Heart left ventricle (tissue), 13 donors: Measurements from ENCODE around the gene CCDC82.

Experiments
- POLR2A ChIP-seq, 2 donors: fragments of 450-650 bp; IDR thresholded peaks; one replicate each; pipeline ENCODE4 v1.6.1; 2017; ENCODE audit warnings: antibody characterized with exemption in 2 of 2, mild to moderate bottlenecking in 2 of 2, moderate library complexity in 2 of 2
- TF ChIP-seq, protein P1 (sequence below), 12 donors: fragments of 200-600 bp; sonication (generic) in 4 of 12; IDR thresholded peaks; one replicate each; pipeline versions ENCODE4 v1.5.0 to v1.8.0; 2018 to 2022; ENCODE audit warnings: antibody characterized with exemption in 12 of 12, mild to moderate bottlenecking in 5 of 12
- donor health status: ischemic (EF 13 %, LVEDD 7.1; RV severe dilation, severe dysfunction).
- donor health status: DM: no; HTN: yes; CAD: no.
- donor health status: DM: no; HTN: no; CAD: no.
- donor health status: ischemic (EF 25% LVEDD 6.9; RV normal size, moderate dysfunction).
- donor health status: ischemic (EF 25% LVEDD 5.7; RV mildly dilated, moderate dysfunction).
- donor health status: ischemic (EF 35%, LVEDD 5.7; RV mildly dilated, moderate dysfunction).
- donor health status: nonischemic (EF 11% LVEDD 7.7; RV severe dilation, severe dysfunction).
- donor health status: DM: yes; HTN: yes; CAD: no.
- donor health status: PGD.
- donor health status: ischemic (EF 29% LVEDD 5.4; RV normal size, mild dysfunction).
- donor health status: nonischemic (EF 23%, LVEDD 6.1; RV moderate dilation, normal function).

DNA sequence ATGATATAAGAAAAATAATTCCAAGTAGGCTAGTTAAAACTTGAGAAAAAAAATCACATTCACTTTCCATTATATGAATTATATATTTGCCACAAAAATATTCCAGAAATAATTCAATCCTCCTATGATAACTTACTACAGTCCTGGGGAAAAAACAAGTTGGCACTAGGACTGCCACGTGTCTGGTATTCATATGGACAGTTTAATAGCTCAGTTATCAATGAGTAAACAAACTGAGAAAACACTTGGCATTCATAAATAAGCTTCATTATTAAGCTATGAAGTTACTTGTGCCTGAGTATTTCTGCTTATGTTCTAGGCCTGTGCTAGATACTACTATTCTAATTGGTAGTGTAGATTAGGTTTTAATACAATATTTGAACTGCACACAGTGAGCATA, 24.2 kb downstream of the CCDC82 start:
- TF ChIP-seq, protein P1, sequence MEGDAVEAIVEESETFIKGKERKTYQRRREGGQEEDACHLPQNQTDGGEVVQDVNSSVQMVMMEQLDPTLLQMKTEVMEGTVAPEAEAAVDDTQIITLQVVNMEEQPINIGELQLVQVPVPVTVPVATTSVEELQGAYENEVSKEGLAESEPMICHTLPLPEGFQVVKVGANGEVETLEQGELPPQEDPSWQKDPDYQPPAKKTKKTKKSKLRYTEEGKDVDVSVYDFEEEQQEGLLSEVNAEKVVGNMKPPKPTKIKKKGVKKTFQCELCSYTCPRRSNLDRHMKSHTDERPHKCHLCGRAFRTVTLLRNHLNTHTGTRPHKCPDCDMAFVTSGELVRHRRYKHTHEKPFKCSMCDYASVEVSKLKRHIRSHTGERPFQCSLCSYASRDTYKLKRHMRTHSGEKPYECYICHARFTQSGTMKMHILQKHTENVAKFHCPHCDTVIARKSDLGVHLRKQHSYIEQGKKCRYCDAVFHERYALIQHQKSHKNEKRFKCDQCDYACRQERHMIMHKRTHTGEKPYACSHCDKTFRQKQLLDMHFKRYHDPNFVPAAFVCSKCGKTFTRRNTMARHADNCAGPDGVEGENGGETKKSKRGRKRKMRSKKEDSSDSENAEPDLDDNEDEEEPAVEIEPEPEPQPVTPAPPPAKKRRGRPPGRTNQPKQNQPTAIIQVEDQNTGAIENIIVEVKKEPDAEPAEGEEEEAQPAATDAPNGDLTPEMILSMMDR (IDR thresholded peaks at IDR 0.05): no peak
- no peak for TF ChIP-seq POLR2A (IDR thresholded peaks at IDR 0.05)
